GM06990 (cell line): ENCODE measurements around the gene SAMD14.

Source experiments
- DNase-seq: peaks from one replicate; pipeline ENCODE4 v3.0.0-alpha.2; 2011; ENCODE audit not compliant: insufficient read length; ENCODE audit errors: extremely low read depth
- H3K27me3 ChIP-seq: replicated peaks from 2 replicates; pipeline ENCODE4 v1.6.0; 2011; ENCODE audit warnings: low read length; ENCODE audit not compliant: control insufficient read depth, insufficient read depth
- H3K36me3 ChIP-seq: 2 replicates; pipeline ENCODE4 v1.5.1; 2011; ENCODE audit warnings: low read length; ENCODE audit not compliant: control insufficient read depth, insufficient read depth
- H3K4me3 ChIP-seq: replicated peaks from 2 replicates; pipeline ENCODE4 v1.5.1; 2011; ENCODE audit warnings: low read depth, mild to moderate bottlenecking, control low read depth, low read length
- CTCF ChIP-seq: IDR thresholded peaks from 2 replicates; pipeline ENCODE4 v1.5.1; 2011; ENCODE audit warnings: low read length, control low read depth, mild to moderate bottlenecking, inconsistent platforms; ENCODE audit not compliant: insufficient read depth, poor library complexity, severe bottlenecking

Gene SAMD14

GRCh38 chr17:50166518-50167181 is 36.7 kb upstream of the SAMD14 start:
- Histone ChIP-seq H3K4me3 (no peak overlapping the region), H3K36me3 (no peaks in the 10 kb centered on the region), H3K27me3 (no peaks in the 10 kb centered on the region)
- TF ChIP-seq CTCF, result no peak
- no peak for DNase-seq

GRCh38 chr17:50165867-50166517 is 36.0 kb upstream of the SAMD14 start, which contains the start of gene SGCA:
TSS of gene SGCA (plus strand) at chr17:50166005. CDS start at chr17:50166041, 36 bp downstream.
- Histone ChIP-seq H3K36me3 (no peaks in the 10 kb centered on the region), H3K4me3 (no peak within 1 kb of the TSS), H3K27me3 (no peaks in the 10 kb centered on the region)
- no peak for DNase-seq
- TF ChIP-seq CTCF, result no peak

- Histone ChIP-seq H3K27me3 (no peaks in the 10 kb centered on the region), H3K36me3 (no peaks in the 10 kb centered on the region), H3K4me3 (no peak overlapping the region)
- DNase-seq, result no peak
- no peak for TF ChIP-seq CTCF
These were observed 35.5 kb upstream of the SAMD14 start for GRCh38 chr17:50165466-50165865.

GRCh38 chr17:50165066-50165465 is 35.1 kb upstream of the SAMD14 start:
- no peak for TF ChIP-seq CTCF
- Histone ChIP-seq H3K36me3 (no peaks in the 10 kb centered on the region), H3K4me3 (no peak overlapping the region), H3K27me3 (no peaks in the 10 kb centered on the region)
- DNase-seq, result no peak

GRCh38 chr17:50164697-50164988 is 34.7 kb upstream of the SAMD14 start:
- Histone ChIP-seq H3K4me3 (no peak overlapping the region), H3K36me3 (no peaks in the 10 kb centered on the region), H3K27me3 (no peaks in the 10 kb centered on the region)
- TF ChIP-seq CTCF, result no peak
- no peak for DNase-seq
